ENCODE results near the gene DLGAP1.

GRCh38 chr18:3914109-3914508, 541.0 kb downstream of the DLGAP1 start:
- TF ChIP-seq POLR2A (IDR thresholded peaks at IDR 0.05), result no peak
- no peak for TF ChIP-seq CTCF (IDR thresholded peaks at IDR 0.05)
- TF ChIP-seq EP300 (IDR thresholded peaks at IDR 0.05), result no peak

All from gastroesophageal sphincter (tissue), 3 donors.